H1 (cell line): ENCODE measurements around the gene RECK. TPM values are rescaled to one million over a fixed set of nuclear protein-coding genes. Genes with fewer than 3 reads are reported as not detected.

Experiments
- CHD7 ChIP-seq: fragments of 300-600 bp; sonication (generic); IDR thresholded peaks from 2 replicates; pipeline ENCODE4 v1.7.1; 2012; ENCODE audit warnings: low read length, moderate library complexity, mild to moderate bottlenecking, inconsistent platforms; ENCODE audit not compliant: insufficient replicate concordance
- NRF1 ChIP-seq: IDR thresholded peaks from 2 replicates; pipeline ENCODE4 v1.6.1; 2011; ENCODE audit warnings: mild to moderate bottlenecking, low read depth, low read length, improper control_type of control experiment
- POLR2A ChIP-seq, 2 experiments: IDR thresholded peaks; 1 replicate in 1 of 2; 2 replicates in 1 of 2; pipeline ENCODE4 v1.6.1; 2011; ENCODE audit warnings: low read depth in 2 of 2, low read length in 2 of 2, mild to moderate bottlenecking in 2 of 2; ENCODE audit errors: control extremely low read depth in 1 of 2
- RAD21 ChIP-seq, 2 experiments: IDR thresholded peaks in 1 of 2; conservative IDR thresholded peaks in 1 of 2; 2 replicates each; pipeline ENCODE4 v1.6.1; 2011; ENCODE audit warnings: low read depth in 2 of 2, low read length in 2 of 2, improper control_type of control experiment in 1 of 2, inconsistent platforms in 1 of 2, mild to moderate bottlenecking in 1 of 2, moderate library complexity in 1 of 2
- polyA plus RNA-seq, 7 experiments: library from polyadenylated mRNA; depleted of rRNA in 3 of 7; stranded (reverse) in 5 of 7; unstranded in 2 of 7; fragments of >200 nt in 5 of 7; fragments of 200-250 nt in 2 of 7; gene quantifications; 1 replicate in 5 of 7; 2 replicates in 1 of 7; 4 replicates in 1 of 7; pipeline versions ENCODE4 v1.2.1 to v1.2.3, GENCODE V29; 2011 to 2013; ENCODE audit warnings: missing spikeins in 2 of 7, mixed read lengths in 2 of 7
- total RNA-seq: library from RNA; stranded (reverse); fragmentation: NEBNext Ultra II Directional; extraction: Animal tissue kit (Norgen Biotek cat#: 25700); gene quantifications from 2 replicates; pipeline ENCODE4 v1.2.1, GENCODE V29; 2021

The RECK gene
- total and polyA plus RNA-seq, 2 of the 8 experiments (the other 6 are each of a cell fraction or from before 2014, with no cell fraction given): 5.4 to 9.8 TPM

DNA sequence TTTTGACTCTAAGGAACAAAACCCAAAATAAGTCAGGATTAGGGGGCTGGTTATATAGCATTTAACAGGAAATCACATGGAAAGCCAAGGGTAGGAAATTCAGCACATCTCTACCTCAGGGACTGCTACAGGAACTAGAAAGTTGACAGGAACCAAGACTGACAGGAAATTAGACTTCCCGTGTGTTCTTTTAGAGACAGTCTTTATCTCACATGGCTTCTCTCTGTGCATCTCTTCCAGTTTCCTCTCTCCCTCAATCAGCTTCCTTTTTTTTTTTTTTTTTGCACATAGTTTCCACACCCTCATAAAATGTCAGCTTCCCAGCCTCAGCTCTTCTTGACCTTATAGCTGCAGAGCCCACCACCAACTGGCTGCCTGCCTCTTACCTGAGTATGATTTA lies 4.8 kb downstream of the RECK start (continued):
- TF ChIP-seq CHD7 (no peak), POLR2A (IDR thresholded peaks at IDR 0.05; ENCODE audit: control extremely low read depth in 1 of 2, low read depth in 2 of 2, low read length in 2 of 2) (no peak), NRF1 (no peak), RAD21 (IDR thresholded peaks at IDR 0.05 in 1 of 2, conservative IDR thresholded peaks at IDR 0.05 in 1 of 2; ENCODE audit: low read depth in 2 of 2, low read length in 2 of 2) (no peak)
